ENCODE measurements around the gene ARHGAP15.

ARHGAP15 gene

GRCh38 chr2:143357966-143358365 is 228.7 kb downstream of the ARHGAP15 start:
- Histone ChIP-seq H3K27me3 (no peaks in the 10 kb centered on the region), H3K36me3 (no peaks in the 10 kb centered on the region), H3K9me3 (no peaks in the 10 kb centered on the region), H3K27ac (peak overlapping the region; percentile 36), H3K4me1 (ENCODE audit: control insufficient read depth in 1 of 2, insufficient read depth in 1 of 2, low read depth in 1 of 2, low read length in 1 of 2) (peaks cover 0 to 9% of the 10 kb centered on the region in 2 experiments), H3K4me3 (ENCODE audit: low read depth in 1 of 2, low read length in 1 of 2) (no peak overlapping the region)
- TF ChIP-seq CTCF (IDR thresholded peaks at IDR 0.05) = no peak

- TF ChIP-seq CTCF (IDR thresholded peaks at IDR 0.05) = no peak
Measured at GRCh38 chr2:143361346-143361745, 232.1 kb downstream of the ARHGAP15 start.

GRCh38 chr2:143371616-143372015 is 242.4 kb downstream of the ARHGAP15 start:
- Histone ChIP-seq H3K4me3 (ENCODE audit: low read depth in 1 of 2, low read length in 1 of 2) (no peak overlapping the region), H3K9me3 (no peaks in the 10 kb centered on the region), H3K27me3 (no peaks in the 10 kb centered on the region), H3K36me3 (no peaks in the 10 kb centered on the region), H3K4me1 (ENCODE audit: control insufficient read depth in 1 of 2, insufficient read depth in 1 of 2, low read depth in 1 of 2, low read length in 1 of 2) (no peaks in the 10 kb centered on the region), H3K27ac (no peak overlapping the region)
- no peak for TF ChIP-seq CTCF (IDR thresholded peaks at IDR 0.05)

More at GRCh38 chr2:143361346-143361745, 232.1 kb downstream of the ARHGAP15 start:
- no peaks in the 10 kb centered on the region for H3K27me3 ChIP-seq
- no peaks in the 10 kb centered on the region for H3K36me3 ChIP-seq
- no peaks in the 10 kb centered on the region for H3K9me3 ChIP-seq
- H3K4me3 ChIP-seq (ENCODE audit: low read depth in 1 of 2, low read length in 1 of 2) = no peak overlapping the region
- H3K4me1 ChIP-seq (ENCODE audit: control insufficient read depth in 1 of 2, insufficient read depth in 1 of 2, low read depth in 1 of 2, low read length in 1 of 2) = peaks cover 0 to under 1% of the 10 kb centered on the region in 2 experiments
- H3K27ac ChIP-seq = no peak overlapping the region

GRCh38 chr2:143375384-143375880 is 246.2 kb downstream of the ARHGAP15 start:
- H3K27ac ChIP-seq = peak overlapping the region; percentile 43
- no peaks in the 10 kb centered on the region for H3K27me3 ChIP-seq
- H3K4me1 ChIP-seq (ENCODE audit: control insufficient read depth in 1 of 2, insufficient read depth in 1 of 2, low read depth in 1 of 2, low read length in 1 of 2) = no peaks in the 10 kb centered on the region
- no peak for TF ChIP-seq CTCF (IDR thresholded peaks at IDR 0.05)
- no peaks in the 10 kb centered on the region for H3K36me3 ChIP-seq
- H3K9me3 ChIP-seq = no peaks in the 10 kb centered on the region
- H3K4me3 ChIP-seq (ENCODE audit: low read depth in 1 of 2, low read length in 1 of 2) = no peak overlapping the region

GRCh38 chr2:143378996-143379395 is 249.8 kb downstream of the ARHGAP15 start:
- Histone ChIP-seq H3K27ac (no peak overlapping the region), H3K36me3 (no peaks in the 10 kb centered on the region), H3K4me1 (ENCODE audit: control insufficient read depth in 1 of 2, insufficient read depth in 1 of 2, low read depth in 1 of 2, low read length in 1 of 2) (peaks cover 0 to 3% of the 10 kb centered on the region in 2 experiments), H3K27me3 (no peaks in the 10 kb centered on the region), H3K9me3 (no peaks in the 10 kb centered on the region), H3K4me3 (ENCODE audit: low read depth in 1 of 2, low read length in 1 of 2) (no peak overlapping the region)
- TF ChIP-seq CTCF (IDR thresholded peaks at IDR 0.05) = no peak

GRCh38 chr2:143379955-143380354 is 250.7 kb downstream of the ARHGAP15 start:
- H3K27ac ChIP-seq = no peak overlapping the region
- H3K27me3 ChIP-seq = no peaks in the 10 kb centered on the region
- no peaks in the 10 kb centered on the region for H3K36me3 ChIP-seq
- peaks cover 0 to 3% of the 10 kb centered on the region in 2 experiments for H3K4me1 ChIP-seq (ENCODE audit: control insufficient read depth in 1 of 2, insufficient read depth in 1 of 2, low read depth in 1 of 2, low read length in 1 of 2)
- TF ChIP-seq CTCF (IDR thresholded peaks at IDR 0.05) = no peak
- H3K4me3 ChIP-seq (ENCODE audit: low read depth in 1 of 2, low read length in 1 of 2) = no peak overlapping the region
- H3K9me3 ChIP-seq = no peaks in the 10 kb centered on the region

Data from neutrophil (primary cell).